Activated T-cell treated with anti-CD3 and anti-CD28 coated beads, Interleukin-2, amount 50 U/mL, for 24 hours (primary cell): ENCODE data around the gene HS3ST3B1.

Experiments used
- DNase-seq: peaks from one replicate; pipeline ENCODE4 v3.0.0-alpha.2; 2020
- H3K27ac Mint-ChIP-seq: 2 replicates; pipeline ENCODE4 v1.8.0; 2020; ENCODE audit warnings: mild to moderate bottlenecking, mixed read lengths
- H3K27me3 Mint-ChIP-seq: 2 replicates; pipeline ENCODE4 v1.8.0; 2020; ENCODE audit warnings: mixed read lengths
- H3K36me3 Mint-ChIP-seq: 2 replicates; pipeline ENCODE4 v1.8.0; 2020; ENCODE audit warnings: low read depth, mixed read lengths
- H3K4me1 Mint-ChIP-seq: 2 replicates; pipeline ENCODE4 v1.8.0; 2020; ENCODE audit warnings: low read depth, mixed read lengths
- H3K4me3 Mint-ChIP-seq: 2 replicates; pipeline ENCODE4 v1.8.0; 2020; ENCODE audit warnings: mild to moderate bottlenecking, moderate library complexity, mixed read lengths
- H3K9me3 Mint-ChIP-seq: 2 replicates; pipeline ENCODE4 v1.8.0; 2020; ENCODE audit warnings: mixed read lengths

Gene HS3ST3B1

DNA sequence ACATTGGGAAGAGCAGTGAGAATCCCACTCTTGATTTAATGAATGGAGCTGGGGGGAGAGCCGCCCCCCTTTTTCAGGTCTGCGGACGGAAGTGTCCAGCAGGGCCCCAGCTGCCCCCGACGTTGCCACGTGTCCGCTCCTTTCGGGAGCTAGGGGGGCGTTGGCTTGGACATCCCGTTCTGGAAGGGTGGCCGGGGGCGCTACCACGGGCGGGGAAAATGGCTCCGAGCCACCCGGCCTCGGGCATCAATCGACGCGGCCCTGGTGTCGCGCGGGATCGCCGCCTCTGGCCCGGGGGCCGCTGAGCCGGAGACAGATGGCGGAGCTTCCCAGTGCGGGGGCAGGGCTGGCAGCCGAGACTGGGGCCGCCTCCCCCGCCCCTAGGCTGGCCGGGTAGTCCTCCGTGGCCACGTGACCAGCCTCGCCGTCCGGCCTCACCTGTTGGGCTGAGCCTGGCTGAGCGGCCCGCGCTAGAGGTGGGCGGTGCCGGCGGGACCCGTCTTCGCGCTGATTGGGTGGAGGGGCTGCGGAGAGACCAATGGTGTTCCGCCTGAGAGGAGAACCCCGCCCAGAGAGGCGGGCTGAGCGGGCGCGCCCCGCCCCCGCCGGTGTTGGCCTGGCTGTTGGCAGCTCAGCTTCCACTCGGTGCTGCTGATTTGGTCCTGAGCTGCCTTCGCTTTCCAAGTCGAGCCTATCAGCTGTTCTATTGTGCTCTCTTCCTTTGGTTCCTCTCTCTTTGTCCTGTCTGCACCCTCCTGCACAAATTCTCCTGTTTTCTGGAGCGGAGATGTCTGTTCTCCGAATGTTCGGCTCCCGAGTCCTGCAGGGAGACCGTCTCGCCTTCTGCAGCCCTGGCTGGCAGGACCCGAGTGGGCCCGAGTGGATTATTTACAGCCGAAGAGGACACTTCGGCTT is 8.3 kb downstream of the HS3ST3B1 start:
- peaks cover 41% of the 10 kb centered on the region for H3K36me3 Mint-ChIP-seq

DNA sequence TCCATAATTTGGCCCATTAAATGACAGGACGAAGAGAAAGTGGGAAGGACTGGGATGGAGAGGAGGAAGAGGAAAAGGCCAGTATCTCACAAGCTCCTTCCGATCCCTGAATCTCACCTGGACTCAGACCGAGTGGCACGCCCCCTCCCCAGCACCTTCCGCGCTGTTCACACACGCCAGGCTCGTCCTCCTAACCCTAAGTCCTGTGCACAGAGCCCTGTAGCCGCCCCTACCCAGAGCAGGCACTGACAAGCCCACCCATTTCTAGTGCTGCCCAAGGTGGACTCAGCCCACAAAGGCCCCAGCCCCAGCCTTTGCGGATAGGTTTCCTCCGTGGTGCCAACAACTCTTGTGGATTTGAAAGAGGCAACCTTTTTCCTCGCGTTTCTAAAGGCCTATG is 9.2 kb downstream of the HS3ST3B1 start:
- Mint-ChIP-seq H3K36me3 (peaks cover 42% of the 10 kb centered on the region), H3K9me3 (no peaks in the 10 kb centered on the region), H3K4me3 (peak overlapping the region; percentile 76), H3K27me3 (no peaks in the 10 kb centered on the region), H3K4me1 (peaks cover 76% of the 10 kb centered on the region), H3K27ac (peak overlapping the region; percentile 4)
- DNase-seq, result no peak

More for the DNA sequence above, 8.3 kb downstream of the HS3ST3B1 start:
- H3K4me1 Mint-ChIP-seq, result peaks cover 76% of the 10 kb centered on the region
- peak overlapping the region; percentile 88 for H3K27ac Mint-ChIP-seq
- no peaks in the 10 kb centered on the region for H3K27me3 Mint-ChIP-seq
- peak overlapping the region; percentile 76 for H3K4me3 Mint-ChIP-seq
- H3K9me3 Mint-ChIP-seq, result no peaks in the 10 kb centered on the region
- peak; percentile 94 for DNase-seq

DNA sequence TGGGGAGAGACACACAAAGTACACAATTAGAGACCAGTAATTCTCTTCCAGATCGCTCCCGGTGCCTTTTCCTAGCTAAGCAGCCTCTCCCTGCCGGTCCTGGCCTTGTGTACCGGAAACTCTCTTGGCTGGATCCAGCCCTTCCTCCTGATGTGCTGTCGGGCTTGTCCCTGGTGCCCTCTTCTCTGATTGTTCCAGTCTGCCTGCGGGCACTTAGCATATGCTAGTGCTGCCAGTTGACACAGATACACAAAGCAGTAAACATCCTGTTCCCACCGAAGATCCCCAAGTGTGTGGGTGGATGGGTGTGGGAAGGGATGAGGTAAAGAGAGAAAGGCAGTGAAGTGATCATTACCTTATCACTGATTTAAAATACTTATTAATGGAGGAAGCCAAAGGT is 9.7 kb downstream of the HS3ST3B1 start:
- Mint-ChIP-seq H3K4me3 (no peak overlapping the region), H3K4me1 (peaks cover 76% of the 10 kb centered on the region), H3K27ac (peak overlapping the region; percentile 4), H3K27me3 (no peaks in the 10 kb centered on the region), H3K36me3 (peaks cover 46% of the 10 kb centered on the region), H3K9me3 (no peaks in the 10 kb centered on the region)
- no peak for DNase-seq

DNA sequence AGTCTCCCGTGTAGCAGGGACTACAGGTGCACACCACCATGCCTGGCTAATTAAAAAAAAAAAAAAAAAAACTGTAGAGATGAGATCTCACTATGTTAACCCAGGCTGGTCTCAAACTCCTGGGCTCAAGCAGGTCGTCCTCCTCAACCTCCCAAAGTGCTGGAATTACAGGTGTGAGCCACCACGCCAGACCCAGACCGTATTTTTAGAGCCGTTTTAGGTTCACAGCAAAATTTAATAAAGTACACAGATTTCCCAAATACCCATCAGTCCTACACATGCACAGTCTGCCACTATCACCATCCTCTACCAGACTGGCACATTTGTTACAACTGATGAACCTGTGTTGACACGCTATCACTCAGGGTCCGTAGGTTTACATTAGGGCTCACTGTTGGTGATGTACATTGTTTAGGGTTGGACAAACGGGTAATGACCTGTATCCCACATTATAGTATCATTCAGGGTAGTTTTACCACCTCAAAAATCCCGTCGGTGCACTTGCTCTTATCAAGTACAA is 10.4 kb downstream of the HS3ST3B1 start:
- Mint-ChIP-seq H3K36me3 (peaks cover 49% of the 10 kb centered on the region), H3K4me1 (peaks cover 75% of the 10 kb centered on the region), H3K27me3 (no peaks in the 10 kb centered on the region), H3K9me3 (no peaks in the 10 kb centered on the region), H3K27ac (no peak overlapping the region), H3K4me3 (no peak overlapping the region)
- DNase-seq, result no peak

DNA sequence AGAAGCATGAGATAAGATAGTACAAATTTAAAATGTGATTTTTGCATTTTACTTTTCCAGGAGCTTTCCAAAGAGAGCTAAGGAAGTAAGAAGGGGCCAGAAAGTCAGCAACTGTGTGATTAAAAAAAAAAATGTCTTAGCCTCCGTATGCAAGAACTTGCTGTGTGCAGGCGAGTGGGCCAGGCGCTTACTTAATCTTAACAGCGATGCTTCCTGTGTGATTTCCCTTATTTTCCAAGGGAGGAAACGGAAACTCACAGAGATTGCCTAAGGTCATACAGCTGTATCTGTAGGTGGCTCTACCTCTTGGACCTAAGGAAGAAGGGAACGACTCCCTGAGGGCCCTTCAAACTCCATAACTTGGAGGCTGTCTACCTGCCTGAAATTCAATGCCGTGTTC is 11.1 kb downstream of the HS3ST3B1 start:
- Mint-ChIP-seq H3K36me3 (peaks cover 57% of the 10 kb centered on the region), H3K27ac (no peak overlapping the region), H3K9me3 (no peaks in the 10 kb centered on the region), H3K4me3 (no peak overlapping the region), H3K4me1 (peaks cover 77% of the 10 kb centered on the region), H3K27me3 (no peaks in the 10 kb centered on the region)
- no peak for DNase-seq

DNA sequence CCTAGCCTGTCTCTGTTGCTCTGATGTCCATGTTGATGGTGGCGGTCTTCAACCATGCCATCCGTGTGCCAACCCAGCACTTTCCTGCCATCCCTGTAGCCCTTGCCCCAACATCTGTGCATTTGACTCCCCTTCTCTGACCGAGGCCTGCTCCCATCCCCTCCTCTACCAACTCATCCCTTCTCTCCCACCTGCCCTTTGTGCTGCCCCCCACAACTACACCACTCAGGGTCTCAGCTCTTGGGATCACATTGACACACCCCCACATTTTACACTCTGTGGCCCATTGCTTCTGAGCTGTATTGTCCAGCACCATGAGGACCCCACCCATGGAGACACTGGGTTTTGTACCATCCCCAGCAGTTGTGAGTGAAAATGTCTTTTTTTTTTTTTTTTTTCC is 11.6 kb downstream of the HS3ST3B1 start:
- peaks cover 80% of the 10 kb centered on the region for H3K4me1 Mint-ChIP-seq
- H3K4me3 Mint-ChIP-seq, result no peak overlapping the region

DNA sequence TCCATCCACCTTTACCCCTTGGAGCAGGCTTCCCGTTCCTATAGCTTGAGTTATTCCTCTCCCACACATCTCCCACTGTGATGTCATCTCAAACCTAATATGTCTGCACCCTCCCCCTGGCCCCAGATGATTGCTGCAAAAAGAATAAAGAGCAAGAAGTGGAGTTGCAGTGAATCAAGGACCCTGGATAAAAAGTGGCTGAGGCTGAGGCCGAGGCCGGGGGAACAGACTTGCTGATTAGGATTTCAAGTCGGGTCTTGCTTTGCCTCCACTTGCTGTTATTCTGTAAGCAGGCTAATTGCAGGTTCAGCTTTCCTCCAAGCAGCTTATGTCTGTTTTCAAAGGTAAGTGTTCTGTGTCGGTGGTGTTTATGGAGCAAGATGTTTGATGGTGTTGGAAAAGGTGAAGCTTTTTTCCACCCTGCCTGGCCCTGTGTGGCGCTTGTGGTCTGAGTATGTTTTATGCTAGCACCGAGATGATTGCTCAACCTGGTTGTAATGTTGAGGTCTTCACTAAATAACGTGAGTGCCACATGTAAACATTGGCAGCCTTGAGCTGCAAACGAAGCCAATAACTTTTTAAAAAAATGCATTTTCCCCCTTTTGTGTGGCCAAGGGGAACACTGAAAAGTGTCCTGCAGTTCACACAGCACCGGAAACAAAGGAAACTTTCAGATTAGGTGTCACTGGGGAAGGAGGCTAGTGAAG is 15.4 kb downstream of the HS3ST3B1 start:
- Mint-ChIP-seq H3K27me3 (no peaks in the 10 kb centered on the region), H3K4me3 (no peak overlapping the region), H3K4me1 (peaks cover 87% of the 10 kb centered on the region), H3K9me3 (no peaks in the 10 kb centered on the region), H3K27ac (peak overlapping the region; percentile 18), H3K36me3 (peaks cover 55% of the 10 kb centered on the region)
- no peak for DNase-seq

More for the DNA sequence above, 11.6 kb downstream of the HS3ST3B1 start:
- H3K27ac Mint-ChIP-seq, result no peak overlapping the region
- no peaks in the 10 kb centered on the region for H3K27me3 Mint-ChIP-seq
- H3K36me3 Mint-ChIP-seq, result peaks cover 62% of the 10 kb centered on the region
- no peak for DNase-seq
- no peaks in the 10 kb centered on the region for H3K9me3 Mint-ChIP-seq

DNA sequence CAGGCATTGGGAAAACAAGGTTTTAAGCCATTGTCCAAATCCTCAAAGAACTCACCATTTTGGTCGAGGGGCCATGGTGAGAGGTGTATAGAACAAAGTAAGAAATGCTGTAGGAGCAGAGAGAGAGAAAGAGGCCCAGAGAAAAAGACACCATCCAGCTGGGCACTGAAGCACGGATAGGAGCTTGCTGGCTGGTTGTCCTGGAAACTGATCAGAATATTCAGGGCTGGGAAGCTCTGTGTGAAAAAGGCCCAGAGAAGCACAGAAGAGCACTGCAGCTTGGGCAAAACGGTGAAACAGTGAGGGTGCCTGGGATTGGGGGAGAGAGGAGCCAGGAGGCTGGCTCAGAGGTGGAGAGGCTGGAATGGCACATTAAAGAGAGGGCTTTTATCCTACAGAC is 16.5 kb downstream of the HS3ST3B1 start:
- peaks cover 48% of the 10 kb centered on the region for H3K36me3 Mint-ChIP-seq
- no peaks in the 10 kb centered on the region for H3K27me3 Mint-ChIP-seq
- H3K9me3 Mint-ChIP-seq, result no peaks in the 10 kb centered on the region
- no peak overlapping the region for H3K4me3 Mint-ChIP-seq
- no peak for DNase-seq
- H3K27ac Mint-ChIP-seq, result peak overlapping the region; percentile 76
- peaks cover 86% of the 10 kb centered on the region for H3K4me1 Mint-ChIP-seq

DNA sequence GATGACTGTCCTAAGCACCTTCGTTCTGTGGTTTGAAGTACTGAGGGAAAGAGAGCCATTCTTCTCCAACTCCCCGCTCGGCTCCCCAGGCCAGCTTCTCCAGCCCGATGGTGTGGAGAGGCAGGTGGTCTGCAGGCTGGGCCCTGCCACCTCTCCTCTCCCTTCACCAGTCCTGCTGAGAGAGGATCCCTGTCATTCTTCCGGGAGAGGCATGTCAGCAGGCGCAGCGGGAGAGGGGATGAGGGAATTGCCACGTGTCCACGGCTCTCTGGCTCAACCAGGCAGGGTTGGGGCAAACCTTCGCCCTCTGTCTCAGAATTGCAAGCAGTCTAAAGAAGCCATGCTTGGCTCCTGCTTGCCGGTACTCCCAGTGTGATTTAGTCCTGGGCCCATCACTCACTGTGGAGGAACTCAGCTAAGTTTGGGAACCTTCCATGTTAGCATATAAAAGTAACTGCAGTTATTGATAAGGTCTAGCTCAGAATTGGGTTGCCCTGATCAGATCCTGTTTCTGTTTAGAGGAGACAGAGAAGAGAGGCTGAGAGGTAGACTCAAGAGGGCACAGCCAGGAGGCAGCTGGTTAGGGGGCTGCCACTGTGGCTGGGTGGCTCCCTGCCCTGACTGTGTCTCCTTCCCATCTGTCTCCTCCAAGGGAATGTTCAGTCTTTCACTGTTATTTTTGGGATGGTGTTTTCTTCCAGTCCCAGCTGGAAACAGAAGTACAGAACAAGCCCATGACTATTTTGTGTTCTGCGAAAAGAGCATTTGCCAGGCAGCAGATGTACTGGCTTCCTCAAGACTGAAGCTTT is 17.4 kb downstream of the HS3ST3B1 start:
- no peaks in the 10 kb centered on the region for H3K9me3 Mint-ChIP-seq
- peaks cover 87% of the 10 kb centered on the region for H3K4me1 Mint-ChIP-seq
- peak overlapping the region; percentile 76 for H3K27ac Mint-ChIP-seq
- H3K4me3 Mint-ChIP-seq, result no peak overlapping the region
- H3K27me3 Mint-ChIP-seq, result no peaks in the 10 kb centered on the region
- H3K36me3 Mint-ChIP-seq, result peaks cover 44% of the 10 kb centered on the region
- no peak for DNase-seq

DNA sequence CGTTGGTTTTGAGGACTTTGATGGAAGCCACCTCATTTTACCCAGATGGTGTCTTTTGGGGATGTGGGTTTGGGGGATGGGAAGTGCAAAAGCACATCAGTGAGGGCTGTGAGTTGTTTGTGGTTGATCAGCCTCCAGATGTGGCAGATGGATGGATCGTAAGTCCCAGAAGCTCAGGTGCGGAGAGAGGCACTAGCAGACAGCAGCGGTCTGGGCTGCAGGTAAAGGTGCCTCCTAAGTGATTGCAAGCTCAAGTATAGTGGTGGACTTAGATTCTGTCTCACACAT is 18.0 kb downstream of the HS3ST3B1 start:
- Mint-ChIP-seq H3K27me3 (no peaks in the 10 kb centered on the region), H3K9me3 (no peaks in the 10 kb centered on the region), H3K27ac (peak overlapping the region; percentile 73), H3K36me3 (peaks cover 42% of the 10 kb centered on the region), H3K4me3 (no peak overlapping the region), H3K4me1 (peaks cover 92% of the 10 kb centered on the region)
- no peak for DNase-seq

DNA sequence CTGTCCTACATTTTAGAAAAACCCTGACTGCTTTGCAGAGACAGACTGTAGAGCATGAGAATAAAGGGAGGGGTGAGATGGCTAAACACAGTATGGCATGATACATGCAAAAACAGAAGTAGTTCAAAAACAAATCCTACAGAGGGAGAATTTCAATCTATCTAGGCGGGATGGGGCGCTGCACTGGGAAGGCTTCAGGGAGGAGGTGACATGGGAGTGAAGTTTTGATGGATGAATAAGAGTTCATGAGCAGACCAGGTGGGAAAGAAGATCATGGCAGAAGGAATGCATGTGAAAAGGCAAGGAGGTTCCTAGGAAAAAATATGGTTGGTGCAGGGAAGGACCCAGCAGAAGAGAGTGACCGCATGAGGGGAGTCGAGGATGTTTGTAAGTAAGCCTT is 19.2 kb downstream of the HS3ST3B1 start:
- no peak overlapping the region for H3K27ac Mint-ChIP-seq
- no peaks in the 10 kb centered on the region for H3K27me3 Mint-ChIP-seq
- H3K9me3 Mint-ChIP-seq, result no peaks in the 10 kb centered on the region
- peaks cover 34% of the 10 kb centered on the region for H3K36me3 Mint-ChIP-seq
- peaks cover 89% of the 10 kb centered on the region for H3K4me1 Mint-ChIP-seq
- DNase-seq, result no peak
- no peak overlapping the region for H3K4me3 Mint-ChIP-seq

DNA sequence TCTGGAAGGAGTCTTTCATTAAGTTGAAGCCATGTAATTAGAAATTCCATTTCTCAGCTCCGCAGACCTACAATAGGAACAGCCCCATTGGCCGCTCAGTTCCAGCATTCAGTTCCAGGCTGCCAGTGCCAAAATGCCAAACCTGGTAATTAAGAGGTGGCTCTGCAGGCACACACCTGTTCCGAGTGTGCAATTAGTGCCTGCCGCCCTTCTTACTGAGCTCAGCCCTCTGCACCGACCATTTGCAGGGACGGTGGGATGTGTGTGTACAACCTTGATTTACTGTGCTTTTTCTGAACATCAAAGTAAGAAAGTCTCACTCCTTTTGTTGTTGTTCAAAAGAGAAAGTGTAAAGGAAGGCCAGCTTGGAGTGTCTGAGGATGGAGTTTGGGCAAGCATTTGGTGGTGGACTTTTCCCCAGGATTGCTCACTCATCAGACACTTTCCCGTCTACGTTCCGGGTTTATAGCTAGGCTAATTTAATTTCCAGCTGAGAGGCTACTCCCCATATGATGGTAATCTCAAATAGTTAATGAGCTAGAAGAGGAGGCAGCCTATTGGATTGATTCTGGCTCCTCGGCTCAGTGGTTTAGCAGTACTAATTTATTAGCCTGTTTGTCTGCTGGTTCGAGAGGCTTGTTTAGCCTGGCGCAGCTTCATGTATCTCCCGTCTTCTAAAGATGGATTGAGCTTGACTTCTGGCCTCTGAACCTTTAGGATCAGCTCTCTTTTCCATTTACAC is 20.0 kb downstream of the HS3ST3B1 start:
- Mint-ChIP-seq H3K27me3 (no peaks in the 10 kb centered on the region), H3K9me3 (no peaks in the 10 kb centered on the region), H3K4me3 (peak overlapping the region; percentile 23), H3K4me1 (peaks cover 88% of the 10 kb centered on the region), H3K27ac (peak overlapping the region; percentile 91), H3K36me3 (peaks cover 30% of the 10 kb centered on the region)
- no peak for DNase-seq

DNA sequence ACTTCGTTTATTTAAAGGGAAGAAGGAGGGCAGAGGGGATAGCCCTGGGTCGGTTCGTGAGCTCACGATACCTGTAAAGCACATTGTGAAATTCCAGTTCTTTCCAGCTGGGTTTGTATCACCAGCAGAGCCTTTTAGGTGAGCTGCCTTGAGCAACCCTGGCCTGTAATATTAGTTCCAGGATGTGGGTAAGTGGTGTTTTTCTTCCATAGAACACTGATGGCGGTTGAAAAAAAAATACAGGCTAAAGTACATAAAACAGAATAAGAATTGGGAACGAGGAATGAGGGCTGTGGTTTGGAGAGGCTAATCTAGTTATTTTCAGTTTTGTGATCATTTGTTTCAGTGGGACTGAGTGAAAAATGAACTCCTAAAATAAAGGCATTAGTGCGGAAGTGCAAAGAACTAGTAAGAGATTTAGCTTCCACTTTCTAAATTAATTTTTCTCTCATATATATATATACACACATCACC is 20.6 kb downstream of the HS3ST3B1 start:
- DNase-seq, result no peak
- H3K4me1 Mint-ChIP-seq, result peaks cover 84% of the 10 kb centered on the region
- H3K4me3 Mint-ChIP-seq, result peak overlapping the region; percentile 23
- H3K36me3 Mint-ChIP-seq, result peaks cover 25% of the 10 kb centered on the region
- H3K27me3 Mint-ChIP-seq, result no peaks in the 10 kb centered on the region
- no peaks in the 10 kb centered on the region for H3K9me3 Mint-ChIP-seq
- peak overlapping the region; percentile 91 for H3K27ac Mint-ChIP-seq
